Osteocyte (in vitro differentiated cells): ENCODE data around the gene BGLAP. TPM values are rescaled to one million over a fixed set of nuclear protein-coding genes. Genes with fewer than 3 reads are reported as not detected.
A peak's percentile ranks its signal among the peaks of the same experiment; 100 is the strongest.
"Not testable (repeated sequence)": the region's sequence is repeated elsewhere in the genome, so short reads cannot be mapped to it uniquely, and the experiment has no call there.

Source experiments
- DNase-seq: peaks from one replicate; pipeline ENCODE4 v3.0.0; 2021; ENCODE audit warnings: mixed read lengths; ENCODE audit not compliant: unreplicated experiment; ENCODE audit errors: extremely low spot score
- H3K27ac Mint-ChIP-seq: one replicate; pipeline ENCODE4 v1.8.0; 2021; ENCODE audit warnings: mild to moderate bottlenecking, mixed read lengths; ENCODE audit not compliant: unreplicated experiment
- H3K27me3 Mint-ChIP-seq: one replicate; pipeline ENCODE4 v1.8.0; 2021; ENCODE audit warnings: mixed read lengths; ENCODE audit not compliant: unreplicated experiment
- H3K36me3 Mint-ChIP-seq: one replicate; pipeline ENCODE4 v1.8.0; 2021; ENCODE audit warnings: mixed read lengths; ENCODE audit not compliant: unreplicated experiment
- H3K4me1 Mint-ChIP-seq: one replicate; pipeline ENCODE4 v1.8.0; 2021; ENCODE audit warnings: mixed read lengths; ENCODE audit not compliant: unreplicated experiment
- H3K4me3 Mint-ChIP-seq: one replicate; pipeline ENCODE4 v1.8.0; 2021; ENCODE audit warnings: mild to moderate bottlenecking, moderate library complexity, mixed read lengths; ENCODE audit not compliant: unreplicated experiment
- H3K9me3 Mint-ChIP-seq: one replicate; pipeline ENCODE4 v1.8.0; 2021; ENCODE audit warnings: mixed read lengths; ENCODE audit not compliant: unreplicated experiment
- total RNA-seq: library from RNA; stranded (reverse); gene quantifications from 2 replicates; pipeline ENCODE4 v1.2.1, GENCODE V29; 2021
- TF ChIP-seq, protein P1 (sequence below): fragments of 200-600 bp; sonication (generic); IDR thresholded peaks from 2 replicates; pipeline ENCODE4 v1.5.0; 2021; ENCODE audit warnings: antibody characterized with exemption, mild to moderate bottlenecking, moderate library complexity

Gene BGLAP
- total RNA-seq, 1 donor from 2014 or later = not detected

DNA sequence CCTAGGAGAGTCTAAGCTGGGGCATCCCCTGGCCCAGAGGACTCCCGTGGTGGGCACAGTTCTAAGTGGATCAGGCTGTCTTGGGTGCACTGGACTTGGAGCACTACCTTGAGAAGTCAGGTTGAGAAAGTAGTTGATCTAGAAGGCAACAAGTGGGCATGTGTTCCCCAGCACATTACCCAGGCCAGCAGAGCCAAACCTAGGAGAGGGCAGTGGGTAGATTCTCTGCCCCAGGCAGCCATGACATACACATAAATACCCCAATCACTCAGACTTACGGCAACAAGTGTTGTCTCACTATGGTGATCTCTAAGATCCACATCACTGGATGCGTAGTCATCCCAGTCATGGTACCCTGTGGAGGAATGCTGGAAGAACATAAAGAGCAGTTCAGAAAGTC is 30.7 kb upstream of the BGLAP start:
- peaks cover 19% of the 10 kb centered on the region for H3K4me1 Mint-ChIP-seq
- DNase-seq = no peak
- TF ChIP-seq, protein P1, sequence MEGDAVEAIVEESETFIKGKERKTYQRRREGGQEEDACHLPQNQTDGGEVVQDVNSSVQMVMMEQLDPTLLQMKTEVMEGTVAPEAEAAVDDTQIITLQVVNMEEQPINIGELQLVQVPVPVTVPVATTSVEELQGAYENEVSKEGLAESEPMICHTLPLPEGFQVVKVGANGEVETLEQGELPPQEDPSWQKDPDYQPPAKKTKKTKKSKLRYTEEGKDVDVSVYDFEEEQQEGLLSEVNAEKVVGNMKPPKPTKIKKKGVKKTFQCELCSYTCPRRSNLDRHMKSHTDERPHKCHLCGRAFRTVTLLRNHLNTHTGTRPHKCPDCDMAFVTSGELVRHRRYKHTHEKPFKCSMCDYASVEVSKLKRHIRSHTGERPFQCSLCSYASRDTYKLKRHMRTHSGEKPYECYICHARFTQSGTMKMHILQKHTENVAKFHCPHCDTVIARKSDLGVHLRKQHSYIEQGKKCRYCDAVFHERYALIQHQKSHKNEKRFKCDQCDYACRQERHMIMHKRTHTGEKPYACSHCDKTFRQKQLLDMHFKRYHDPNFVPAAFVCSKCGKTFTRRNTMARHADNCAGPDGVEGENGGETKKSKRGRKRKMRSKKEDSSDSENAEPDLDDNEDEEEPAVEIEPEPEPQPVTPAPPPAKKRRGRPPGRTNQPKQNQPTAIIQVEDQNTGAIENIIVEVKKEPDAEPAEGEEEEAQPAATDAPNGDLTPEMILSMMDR = no peak
- H3K27ac Mint-ChIP-seq = no peak overlapping the region
- no peaks in the 10 kb centered on the region for H3K27me3 Mint-ChIP-seq
- H3K9me3 Mint-ChIP-seq = no peaks in the 10 kb centered on the region
- H3K4me3 Mint-ChIP-seq = no peak overlapping the region
- H3K36me3 Mint-ChIP-seq = peaks cover 18% of the 10 kb centered on the region

DNA sequence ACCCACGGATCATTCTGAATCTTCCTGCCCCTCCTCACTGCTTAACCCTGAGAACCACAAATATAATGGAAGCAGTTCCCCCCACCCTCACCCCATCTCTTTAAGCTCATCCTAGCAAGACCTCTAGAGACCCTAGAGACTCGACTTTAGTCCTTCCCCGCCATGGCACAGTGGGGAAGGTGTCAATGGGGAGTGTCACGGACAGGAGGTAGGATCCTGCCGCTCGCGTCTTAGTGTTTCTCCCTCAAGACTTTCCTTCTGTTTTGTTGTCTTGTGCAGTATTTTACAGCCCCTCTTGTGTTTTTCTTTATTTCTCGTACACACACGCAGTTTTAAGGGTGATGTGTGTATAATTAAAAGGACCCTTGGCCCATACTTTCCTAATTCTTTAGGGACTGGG is 29.9 kb upstream of the BGLAP start:
- no peak for DNase-seq
- peaks cover 19% of the 10 kb centered on the region for H3K4me1 Mint-ChIP-seq

DNA sequence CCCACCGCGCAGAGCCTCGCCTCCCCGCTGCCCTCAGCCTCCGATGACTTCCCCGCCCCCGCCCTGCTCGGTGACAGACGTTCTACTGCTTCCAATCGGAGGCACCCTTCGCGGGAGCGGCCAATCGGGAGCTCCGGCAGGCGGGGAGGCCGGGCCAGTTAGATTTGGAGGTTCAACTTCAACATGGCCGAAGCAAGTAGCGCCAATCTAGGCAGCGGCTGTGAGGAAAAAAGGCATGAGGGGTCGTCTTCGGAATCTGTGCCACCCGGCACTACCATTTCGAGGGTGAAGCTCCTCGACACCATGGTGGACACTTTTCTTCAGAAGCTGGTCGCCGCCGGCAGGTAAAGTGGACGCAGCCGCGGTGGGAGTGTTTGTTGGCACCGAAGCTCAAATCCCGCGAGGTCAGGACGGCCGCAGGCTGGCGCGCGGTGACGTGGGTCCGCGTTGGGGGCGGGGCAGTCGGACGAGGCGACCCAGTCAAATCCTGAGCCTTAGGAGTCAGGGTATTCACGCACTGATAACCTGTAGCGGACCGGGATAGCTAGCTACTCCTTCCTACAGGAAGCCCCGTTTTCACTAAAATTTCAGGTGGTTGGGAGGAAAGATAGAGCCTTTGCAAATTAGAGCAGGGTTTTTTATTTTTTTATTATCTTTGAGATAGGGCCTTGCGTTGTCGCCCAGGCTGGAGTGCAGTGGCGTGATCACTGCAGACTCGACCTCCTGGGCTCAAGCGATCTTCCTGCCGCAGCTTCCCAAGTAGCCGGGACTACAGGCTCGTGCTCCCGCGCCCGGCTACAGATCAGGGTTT is 28.9 kb upstream of the BGLAP start, which contains the start of gene PMF1:
TSS of gene PMF1 (plus strand) at position 175 of the 811 bp plus-strand sequence. CDS start at position 184, 9 bp downstream.
- H3K9me3 Mint-ChIP-seq = no peaks in the 10 kb centered on the region
- peak within 1 kb of the TSS; percentile 93 for H3K4me3 Mint-ChIP-seq

More for the DNA sequence above, 29.9 kb upstream of the BGLAP start:
- no peaks in the 10 kb centered on the region for H3K9me3 Mint-ChIP-seq
- H3K4me3 Mint-ChIP-seq = peak overlapping the region; percentile 93
- H3K36me3 Mint-ChIP-seq = peaks cover 18% of the 10 kb centered on the region
- no peaks in the 10 kb centered on the region for H3K27me3 Mint-ChIP-seq
- TF ChIP-seq, protein P1 = no peak
- peak overlapping the region; percentile 99 for H3K27ac Mint-ChIP-seq

DNA sequence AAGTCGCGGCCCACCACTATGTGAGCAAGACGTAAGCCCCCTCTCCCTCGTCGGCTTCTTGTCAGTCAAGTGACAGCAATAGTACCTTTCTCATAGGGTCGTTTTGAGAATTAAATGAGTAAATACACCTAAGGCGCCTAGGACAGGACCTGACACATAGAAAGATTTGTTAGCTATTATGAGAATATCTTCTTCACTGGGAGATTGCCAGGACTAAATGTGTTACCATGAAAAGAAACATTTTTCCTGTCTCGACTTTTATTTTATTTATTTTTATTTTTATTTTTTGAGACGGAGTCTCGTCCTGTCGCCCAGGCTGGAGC is 28.4 kb upstream of the BGLAP start:
- DNase-seq = no peak
- Mint-ChIP-seq H3K4me3 (peak overlapping the region; percentile 93), H3K27me3 (no peaks in the 10 kb centered on the region), H3K9me3 (no peaks in the 10 kb centered on the region), H3K4me1 (peaks cover 19% of the 10 kb centered on the region), H3K36me3 (peaks cover 13% of the 10 kb centered on the region), H3K27ac (peak overlapping the region; percentile 99)
- TF ChIP-seq, protein P1 = no peak

More for the DNA sequence above, 28.9 kb upstream of the BGLAP start, which contains the start of gene PMF1:
- Mint-ChIP-seq H3K27ac (peak within 1 kb of the TSS; percentile 99), H3K36me3 (peaks cover 15% of the 10 kb centered on the region), H3K4me1 (peaks cover 19% of the 10 kb centered on the region), H3K27me3 (no peaks in the 10 kb centered on the region)
- TF ChIP-seq, protein P1 = no peak
- DNase-seq = peak; percentile 98

DNA sequence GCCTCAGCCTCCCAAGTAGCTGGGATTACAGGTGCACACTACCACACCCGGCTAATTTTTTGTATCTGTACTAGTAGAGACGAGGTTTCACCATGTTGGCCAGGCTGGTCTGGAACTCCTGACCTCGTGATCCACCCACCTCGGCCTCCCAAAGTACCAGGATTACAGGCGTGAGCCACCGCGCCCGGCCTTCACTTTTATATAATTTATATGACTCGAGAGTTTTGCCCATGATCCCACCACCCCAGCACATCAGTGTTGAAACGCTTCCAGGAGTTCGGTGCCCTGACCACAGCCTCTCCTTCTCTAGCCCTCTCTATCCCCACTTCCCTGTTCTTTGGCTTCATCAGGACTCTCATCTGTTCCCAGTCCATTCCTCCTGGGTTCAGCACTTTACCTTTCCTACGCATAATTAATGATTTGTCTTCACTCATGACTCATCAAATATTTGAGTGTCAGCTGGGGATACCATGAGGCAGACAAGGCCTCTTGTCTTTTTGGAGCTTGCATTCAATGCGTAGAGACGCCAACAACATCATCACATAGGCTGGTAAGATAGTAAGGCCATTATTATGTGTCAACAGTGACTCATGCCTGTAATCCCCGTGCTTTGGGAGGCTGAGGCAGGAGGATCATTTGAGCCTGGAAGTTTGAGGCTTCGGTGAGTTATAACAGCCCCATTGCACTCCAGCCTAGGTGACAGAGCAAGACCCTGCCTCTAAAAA is 27.8 kb upstream of the BGLAP start:
- peaks cover 8% of the 10 kb centered on the region for H3K36me3 Mint-ChIP-seq
- H3K27ac Mint-ChIP-seq = peak overlapping the region; percentile 81
- DNase-seq = no peak
- H3K4me1 Mint-ChIP-seq = peaks cover 19% of the 10 kb centered on the region
- no peaks in the 10 kb centered on the region for H3K9me3 Mint-ChIP-seq
- H3K27me3 Mint-ChIP-seq = no peaks in the 10 kb centered on the region
- H3K4me3 Mint-ChIP-seq = peak overlapping the region; percentile 70
- TF ChIP-seq, protein P1 = no peak

DNA sequence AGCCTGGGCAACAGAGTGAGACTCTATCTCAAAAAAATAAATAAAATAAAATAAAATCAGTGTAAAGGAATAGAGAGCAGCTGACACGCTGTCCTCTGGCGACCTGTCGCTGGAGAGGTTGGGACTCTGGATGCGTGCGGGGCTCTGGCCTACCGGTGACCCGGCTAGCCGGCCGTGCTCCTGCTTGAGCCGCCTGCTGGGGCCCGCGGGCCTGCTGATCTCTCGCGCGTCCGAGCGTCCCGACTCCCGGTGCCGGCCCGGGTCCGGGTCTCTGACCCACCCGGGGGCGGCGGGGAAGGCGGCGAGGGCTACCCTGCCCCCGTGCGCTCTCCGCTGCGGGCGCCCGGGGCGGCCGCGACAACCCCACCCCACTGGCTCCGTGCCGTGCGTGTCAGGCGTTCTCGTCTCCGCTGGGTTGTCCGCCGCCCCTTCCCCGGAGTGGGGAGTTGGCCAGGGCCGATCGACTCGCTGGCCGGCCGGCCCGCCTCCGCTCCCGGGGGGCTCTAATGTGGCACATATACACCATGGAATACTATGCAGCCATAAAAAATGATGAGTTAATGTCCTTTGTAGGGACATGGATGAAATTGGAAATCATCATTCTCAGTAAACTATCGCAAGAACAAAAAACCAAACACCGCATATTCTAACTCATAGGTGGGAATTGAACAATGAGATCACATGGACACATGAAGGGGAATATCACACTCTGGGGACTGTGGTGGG is 25.5 kb upstream of the BGLAP start:
- H3K27me3 Mint-ChIP-seq = not testable (repeated sequence)
- H3K4me1 Mint-ChIP-seq = peaks cover 19% of the 10 kb centered on the region

More for the DNA sequence above, 25.5 kb upstream of the BGLAP start:
- not testable (repeated sequence) for DNase-seq, H3K9me3 Mint-ChIP-seq, H3K4me3 Mint-ChIP-seq, H3K27ac Mint-ChIP-seq
- H3K36me3 Mint-ChIP-seq = peaks cover 10% of the 10 kb centered on the region
